Measurements from ENCODE around the gene BAX.

The BAX gene

DNA sequence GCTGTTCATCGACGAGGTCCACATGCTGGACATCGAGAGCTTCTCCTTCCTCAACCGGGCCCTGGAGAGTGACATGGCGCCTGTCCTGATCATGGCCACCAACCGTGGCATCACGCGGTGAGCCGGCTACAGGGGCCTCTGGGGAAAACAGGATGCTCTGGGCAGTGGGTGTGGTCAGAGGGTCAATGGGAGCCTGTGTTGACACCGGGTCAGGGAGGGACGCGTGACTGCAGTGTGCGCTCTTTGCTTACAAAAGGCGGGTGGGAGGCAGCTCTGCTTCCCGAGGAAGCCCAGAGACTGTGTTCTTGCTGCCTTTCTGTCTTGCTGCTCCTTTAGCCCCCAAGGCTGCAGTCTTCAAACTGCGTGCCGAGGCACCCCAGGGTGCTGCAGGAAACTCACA lies 56.5 kb downstream of the BAX start:
- DNase-seq (ENCODE audit: low read depth in 3 of 3, low spot score in 1 of 3), result no peak

Measured in stimulated activated CD4-positive, alpha-beta T cell treated with anti-CD3 and anti-CD28 coated beads, TNF-alpha, amount 100 ng/mL, for 1 hour (primary cell).